NCI-H748 (cell line): ENCODE results near the gene PTPN11.
A peak's percentile ranks its signal among the peaks of the same experiment; 100 is the strongest.
"Not testable (repeated sequence)": the region's sequence is repeated elsewhere in the genome, so short reads cannot be mapped to it uniquely, and the experiment has no call there.

Experiments
- DNase-seq: peaks from one replicate; lab custom pipeline; 2025; ENCODE audit not compliant: unreplicated experiment; lab: John Stamatoyannopoulos, UW

The PTPN11 gene

GRCh38 chr12:112409064-112409905, 9.5 kb upstream of the PTPN11 start, which contains the start of gene RPL6:
TSS of gene RPL6 (minus strand) at chr12:112409605. CDS start at chr12:112408656, 949 bp downstream.
- peak; percentile 95 for DNase-seq

DNA sequence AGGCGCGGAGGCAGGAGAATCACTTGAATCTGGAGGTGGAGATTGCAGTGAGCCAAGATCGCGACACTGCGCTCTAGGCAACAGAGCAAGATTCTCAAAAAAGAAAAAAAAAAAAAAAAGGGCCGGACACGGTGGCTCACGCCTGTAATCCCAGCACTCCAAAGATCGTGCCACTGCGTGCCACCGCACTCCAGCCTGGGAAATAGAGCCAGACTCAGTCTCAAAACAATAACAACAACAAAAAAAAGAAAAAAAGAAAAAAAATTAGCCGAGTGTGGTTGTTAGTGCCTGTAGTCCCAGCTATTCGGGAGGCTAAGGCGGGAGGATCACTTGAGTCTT, 8.9 kb upstream of the PTPN11 start:
- no peak for DNase-seq

- no peak for DNase-seq
Measured at GRCh38 chr12:112413855-112414625, 4.7 kb upstream of the PTPN11 start.

- not testable (repeated sequence) for DNase-seq
Measured at GRCh38 chr12:112415457-112415856, 3.3 kb upstream of the PTPN11 start.

DNA sequence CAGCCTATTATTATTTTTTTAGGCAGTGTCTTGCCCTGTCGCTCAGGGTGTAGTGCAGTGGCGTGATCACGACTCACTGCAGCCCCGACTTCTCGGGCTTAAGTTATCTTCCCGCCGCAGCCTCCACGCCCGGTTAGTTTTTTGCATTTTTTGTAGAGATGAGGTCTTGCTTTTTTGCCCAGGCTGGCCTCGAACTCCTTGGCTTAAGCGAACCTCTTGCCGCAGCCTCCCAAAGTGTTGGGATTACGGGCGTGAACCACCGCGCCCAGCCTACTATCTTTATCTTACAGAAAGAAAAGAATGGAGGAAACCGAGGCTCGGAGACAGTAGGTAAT, 507 bp upstream of the PTPN11 start:
- no peak for DNase-seq

DNA sequence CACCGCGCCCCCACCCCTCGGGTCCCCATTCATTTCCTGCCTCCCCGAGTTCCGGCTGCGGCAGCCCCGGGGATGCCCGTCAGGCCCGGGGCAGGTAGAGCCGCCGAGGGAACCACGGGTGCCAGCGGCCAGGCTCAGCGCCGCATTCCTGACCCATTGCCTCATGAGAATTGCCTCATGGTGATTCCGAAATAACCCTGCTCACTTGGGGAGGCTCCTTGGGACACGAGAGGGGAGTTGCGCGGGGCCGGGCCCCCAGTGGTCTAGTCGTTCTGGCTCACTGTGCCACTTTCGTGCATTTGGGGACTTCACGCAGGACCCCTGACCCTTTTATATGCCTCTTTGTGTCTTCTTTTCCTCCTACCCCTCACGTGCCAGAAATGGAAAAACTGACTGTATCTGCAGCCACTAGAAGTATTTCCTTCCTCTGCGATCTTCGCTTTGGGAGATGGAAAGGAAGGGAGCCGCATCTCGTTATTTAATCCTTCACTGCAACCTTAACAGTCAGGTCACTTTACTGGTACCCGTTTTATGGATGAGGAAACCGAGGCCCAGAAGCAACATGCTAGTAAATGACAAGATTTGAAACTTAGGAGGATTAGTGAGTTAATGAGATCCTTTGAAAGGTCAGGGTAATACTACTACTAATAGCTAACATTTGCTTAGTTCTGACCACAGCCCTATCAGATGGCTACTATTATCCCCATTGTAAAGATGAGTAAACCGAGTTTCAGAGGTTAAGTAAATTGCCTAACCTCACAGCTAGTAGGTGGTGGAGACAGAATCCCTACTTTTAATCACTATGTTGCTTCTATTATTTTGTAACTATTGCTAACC, 768 bp downstream of the PTPN11 start:
- peak; percentile 51 for DNase-seq

DNA sequence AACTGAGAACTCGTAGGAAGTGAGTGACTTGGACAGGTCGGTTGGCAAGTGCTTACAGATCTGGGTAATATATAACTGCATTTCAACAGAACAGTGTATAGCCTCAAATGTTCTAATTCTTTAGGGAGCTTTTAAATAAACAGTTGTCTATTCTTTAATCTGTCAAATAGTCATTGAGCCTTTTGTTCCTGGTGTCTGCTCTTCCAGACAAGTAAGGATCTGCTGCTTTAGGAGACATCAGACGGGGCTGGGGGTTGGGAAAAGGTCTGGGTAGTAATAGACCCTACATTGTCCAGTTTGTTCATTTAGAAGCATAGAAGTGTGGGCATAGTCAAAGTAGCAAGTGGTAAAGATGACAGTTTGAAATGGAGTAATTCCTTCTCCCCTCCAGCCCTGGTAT, 2.0 kb downstream of the PTPN11 start:
- no peak for DNase-seq

DNA sequence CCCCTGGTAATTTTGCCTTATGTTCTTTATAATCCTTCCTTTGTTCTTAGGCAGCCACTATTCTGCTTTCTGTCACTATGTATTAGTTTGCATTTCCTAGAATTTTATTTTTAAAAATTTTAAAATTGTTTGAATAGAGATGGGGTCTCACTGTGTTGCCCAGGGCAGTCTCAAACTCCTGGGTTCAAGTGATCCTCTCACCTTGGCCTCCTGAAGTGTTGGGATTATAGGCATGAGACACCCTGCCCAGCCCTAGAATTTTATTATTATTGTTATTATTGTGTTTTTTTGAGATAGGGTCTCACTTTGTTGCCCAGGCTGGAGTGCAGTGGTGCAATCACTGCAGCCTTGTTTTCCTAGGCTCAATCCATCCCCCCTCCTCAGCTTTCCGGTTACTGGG, 2.6 kb downstream of the PTPN11 start:
- DNase-seq, result no peak

- no peak for DNase-seq
Measured at GRCh38 chr12:112422531-112422930, 3.8 kb downstream of the PTPN11 start.

- no peak for DNase-seq
Measured at GRCh38 chr12:112424126-112424525, 5.4 kb downstream of the PTPN11 start.

DNA sequence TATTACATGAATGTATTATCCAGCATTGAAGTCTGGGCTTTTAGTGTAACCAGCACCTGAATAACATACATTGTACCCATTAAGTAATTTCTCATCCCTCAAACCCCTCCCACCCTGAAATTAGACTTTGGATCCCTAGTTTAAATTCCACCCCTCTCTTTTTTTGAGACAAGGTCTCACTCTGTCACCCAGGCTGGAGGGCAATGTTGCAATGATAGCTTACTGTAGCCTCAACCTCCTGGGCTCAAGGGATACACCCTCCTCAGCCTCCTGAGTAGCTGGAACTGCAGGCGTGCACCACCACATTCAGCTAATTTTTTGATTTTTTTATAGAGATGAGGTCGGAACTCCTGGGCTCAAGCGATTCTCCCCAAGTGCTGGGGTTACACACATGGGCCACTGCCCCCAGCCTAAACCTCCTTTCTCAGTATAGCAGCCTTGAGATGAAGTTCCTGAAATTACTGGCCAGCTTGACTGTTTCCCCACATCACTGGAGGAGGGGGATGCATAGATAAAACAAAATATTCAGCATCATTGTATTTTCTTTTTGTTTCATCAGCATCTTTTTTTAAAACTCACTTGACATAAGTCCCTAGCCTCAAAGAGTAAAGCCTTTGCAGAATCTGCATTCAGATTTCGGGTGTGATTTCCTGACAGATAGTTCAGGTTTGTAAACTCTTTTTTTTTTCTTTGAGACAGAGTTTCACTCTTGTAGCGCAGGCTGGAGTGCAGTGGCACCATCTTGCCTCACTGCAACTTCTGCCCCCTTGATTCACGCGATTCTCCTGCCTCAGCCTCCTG, 7.0 kb downstream of the PTPN11 start:
- no peak for DNase-seq

- DNase-seq, result no peak
Measured at GRCh38 chr12:112427760-112428159, 9.0 kb downstream of the PTPN11 start.

- DNase-seq, result no peak
Measured at GRCh38 chr12:112430929-112431328, 12.2 kb downstream of the PTPN11 start.

- DNase-seq, result no peak
Measured at GRCh38 chr12:112431965-112432364, 13.2 kb downstream of the PTPN11 start.

DNA sequence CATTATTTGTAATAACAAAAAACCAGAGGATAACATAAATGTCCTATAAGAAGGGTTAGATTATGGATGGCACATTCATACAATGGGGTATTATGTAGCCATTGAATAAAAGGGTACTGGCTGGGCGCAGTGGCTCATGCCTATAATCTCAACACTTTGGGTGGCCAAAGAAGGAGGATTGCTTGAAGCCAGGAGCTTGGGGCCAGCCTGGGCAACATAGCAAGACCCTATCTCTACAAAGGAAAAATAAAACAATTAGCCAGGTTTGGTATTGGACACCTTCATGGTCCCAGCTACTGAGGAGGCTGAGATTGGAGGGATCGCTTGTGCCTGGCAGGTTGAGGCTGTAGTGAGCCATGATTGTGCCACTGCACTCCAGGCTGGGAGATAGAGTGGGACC, 14.8 kb downstream of the PTPN11 start:
- no peak for DNase-seq

- not testable (repeated sequence) for DNase-seq
Measured at GRCh38 chr12:112438645-112439044, 19.9 kb downstream of the PTPN11 start.

DNA sequence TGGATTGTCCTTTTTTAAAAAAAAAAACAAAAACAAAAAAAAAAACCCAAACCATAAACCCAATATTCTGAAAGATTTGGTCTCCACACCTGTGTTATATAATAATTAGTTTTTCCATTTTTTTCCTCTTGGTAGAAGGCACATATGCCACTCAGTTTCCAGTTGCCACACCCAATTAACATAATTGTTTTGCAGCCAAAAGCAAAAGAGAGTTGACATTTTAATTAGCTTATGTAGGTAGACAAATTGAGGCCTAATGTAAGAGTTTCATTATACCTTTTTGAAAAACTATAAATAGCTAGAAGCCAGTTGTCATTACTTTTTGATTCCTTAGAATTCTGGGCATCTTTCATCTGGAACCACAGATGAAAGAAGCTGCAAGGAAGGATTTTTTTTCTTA, 21.0 kb downstream of the PTPN11 start:
- DNase-seq, result no peak

GRCh38 chr12:112440653-112441052, 21.9 kb downstream of the PTPN11 start:
- DNase-seq, result not testable (repeated sequence)

- DNase-seq, result no peak
Measured at GRCh38 chr12:112443916-112444315, 25.2 kb downstream of the PTPN11 start.

DNA sequence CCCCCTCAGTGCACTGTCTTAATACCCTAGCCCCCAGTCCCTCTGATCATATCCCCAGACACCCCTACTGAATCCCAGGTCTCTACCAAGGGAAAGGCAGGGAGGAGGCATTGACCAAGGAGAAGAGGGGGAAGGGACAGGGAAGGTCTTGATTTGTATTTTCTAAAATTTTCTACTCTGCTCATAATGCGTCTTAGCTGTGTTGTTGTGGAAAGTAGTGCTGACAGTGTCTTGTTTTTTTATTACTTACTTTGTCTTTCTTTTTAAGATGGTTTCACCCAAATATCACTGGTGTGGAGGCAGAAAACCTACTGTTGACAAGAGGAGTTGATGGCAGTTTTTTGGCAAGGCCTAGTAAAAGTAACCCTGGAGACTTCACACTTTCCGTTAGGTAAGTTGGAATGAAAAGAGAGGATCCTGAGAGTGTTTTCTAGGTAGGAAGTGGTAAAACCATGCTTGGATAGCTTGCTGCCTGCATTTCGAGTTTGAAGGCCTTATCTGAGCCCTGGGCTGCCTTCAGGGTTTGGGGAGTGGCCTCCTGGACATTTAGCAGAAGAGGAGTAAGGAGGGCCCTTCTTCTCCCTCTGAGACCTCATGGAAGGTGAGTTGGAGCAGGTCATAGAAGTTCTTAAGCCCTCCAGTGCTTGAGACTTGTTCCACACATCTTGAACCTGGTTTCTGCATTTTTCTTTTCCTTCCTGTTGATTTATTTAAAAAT, 27.4 kb downstream of the PTPN11 start:
- DNase-seq, result no peak
